Aorta (tissue), 5 donors: ENCODE results near the gene CCNI. TPM values are rescaled to one million over a fixed set of nuclear protein-coding genes. Genes with fewer than 3 reads are reported as not detected.
"Not testable (repeated sequence)": the region's sequence is repeated elsewhere in the genome, so short reads cannot be mapped to it uniquely, and the experiment has no call there.

Source experiments
- ATAC-seq: fragments of 200-7000 bp; cut with Tn5 transposase; one replicate; pipeline ENCODE4 v1.9.1; 2022; ENCODE audit warnings: moderate library complexity; ENCODE audit not compliant: low FRiP score
- DNase-seq, 2 donors: peaks; one replicate each; pipeline ENCODE4 v3.0.0-alpha.2; 2020
- H3K27ac ChIP-seq, 2 donors: one replicate each; pipeline ENCODE4 v1.5.1; 2013; ENCODE audit warnings: low read length in 2 of 2, mild to moderate bottlenecking in 2 of 2, moderate library complexity in 2 of 2, control low read depth in 1 of 2, inconsistent platforms in 1 of 2, low read depth in 1 of 2
- H3K27me3 ChIP-seq, 2 donors: one replicate each; pipeline ENCODE4 v1.6.1; 2013; ENCODE audit warnings: control low read depth in 1 of 2, low read length in 1 of 2, mild to moderate bottlenecking in 1 of 2, moderate library complexity in 1 of 2; ENCODE audit not compliant: insufficient read depth in 2 of 2, control insufficient read depth in 1 of 2
- H3K36me3 ChIP-seq, 2 donors: one replicate each; pipeline ENCODE4 v1.6.1; 2013; ENCODE audit warnings: control low read depth in 1 of 2, low read length in 1 of 2, mild to moderate bottlenecking in 1 of 2; ENCODE audit not compliant: insufficient read depth in 2 of 2, control insufficient read depth in 1 of 2
- H3K4me1 ChIP-seq, 2 donors: one replicate each; pipeline ENCODE4 v1.6.1; 2013; ENCODE audit warnings: low read length in 2 of 2, control low read depth in 1 of 2, mild to moderate bottlenecking in 1 of 2, moderate library complexity in 1 of 2; ENCODE audit not compliant: insufficient read depth in 2 of 2, control insufficient read depth in 1 of 2
- H3K4me3 ChIP-seq, 2 donors: one replicate each; pipeline ENCODE4 v1.5.1; 2013; ENCODE audit warnings: low read length in 2 of 2, control low read depth in 1 of 2, mild to moderate bottlenecking in 1 of 2
- H3K9me3 ChIP-seq: one replicate; pipeline ENCODE4 v1.6.1; 2013; ENCODE audit warnings: mild to moderate bottlenecking, low read length; ENCODE audit not compliant: control insufficient read depth
- WGBS, 2 donors: extraction: QIAGEN DNeasy Blood & Tissue Kit; methylation state at CpG; one replicate each; pipeline ENCODE4 v1.1.7; 2013; 5-methylcytosine and 5-hydroxymethylcytosine counted together
- intact Hi-C, 2 donors: fragments of 100-400 bp; cut with DNase I; formaldehyde crosslinking; loops; one replicate each; pipeline versions ENCODE4 v1.14.2 to v1.15.0; 2022
- polyA plus RNA-seq, 2 donors: library from polyadenylated mRNA; stranded (reverse); fragments of 200-250 nt; gene quantifications; one replicate each; pipeline ENCODE4 v1.2.3, GENCODE V29; 2013
- total RNA-seq, 2 donors: library from RNA; stranded (reverse); fragmentation: NEBNext Ultra II Directional; extraction: Animal tissue kit (Norgen Biotek cat#: 25700); gene quantifications; one replicate each; pipeline ENCODE4 v1.2.1, GENCODE V29; 2021
- donor health status: healthy with polysubstance abuse.
- donor health status: Bipolar disorder and iron deficiency.
- donor health status: DM: no; HTN: no; CAD: no.
- donor health status: DM: no; HTN: no; CAD: no.
- donor health status: DM: yes; HTN: yes; CAD: no.

CCNI gene
- total and polyA plus RNA-seq, 4 donors, result 297 to 633 (median 410) TPM

GRCh38 chr4:77076889-77077635, 1.3 kb upstream of the CCNI start:
- Histone ChIP-seq H3K36me3 (no peaks in the 10 kb centered on the region), H3K9me3 (no peaks in the 10 kb centered on the region), H3K4me1 (peaks cover 2 to 7% of the 10 kb centered on the region in 2 donors), H3K27me3 (no peaks in the 10 kb centered on the region), H3K4me3 (peak overlapping the region; percentile 85 to 92), H3K27ac (no peak overlapping the region)
- ATAC-seq (no peak), DNase-seq (no peak)
- intact Hi-C loops, result loop anchor here in 1 of 2 donors (5.0 kb wide), 1 partner anchor 80 kb away; the partner anchor contains the start of gene CCNG2
- 82 to 83% methylated on average over 10 of the region's 10 CpGs for WGBS, 2 donors

- intact Hi-C loops, result loop anchor here in 1 of 2 donors (5.0 kb wide), 1 partner anchor 82 kb away; the partner anchor contains the start of gene CCNG2
- H3K4me3 ChIP-seq, result peak overlapping the region; percentile 36 to 92
- no peaks in the 10 kb centered on the region for H3K27me3 ChIP-seq
- whole genome bisulfite sequencing, 2 donors, result 0 to 1% methylated on average over 69 to 89 of the region's 89 CpGs
- H3K36me3 ChIP-seq, result no peaks in the 10 kb centered on the region
- ATAC-seq (peak; percentile 75), DNase-seq (peak; percentile 90 to 93)
- H3K9me3 ChIP-seq, result no peaks in the 10 kb centered on the region
- H3K27ac ChIP-seq, result peak overlapping the region; percentile 81 to 98
- H3K4me1 ChIP-seq, result peaks cover 2 to 7% of the 10 kb centered on the region in 2 donors
These were observed 571 bp downstream of the CCNI start for GRCh38 chr4:77074981-77075855.

DNA sequence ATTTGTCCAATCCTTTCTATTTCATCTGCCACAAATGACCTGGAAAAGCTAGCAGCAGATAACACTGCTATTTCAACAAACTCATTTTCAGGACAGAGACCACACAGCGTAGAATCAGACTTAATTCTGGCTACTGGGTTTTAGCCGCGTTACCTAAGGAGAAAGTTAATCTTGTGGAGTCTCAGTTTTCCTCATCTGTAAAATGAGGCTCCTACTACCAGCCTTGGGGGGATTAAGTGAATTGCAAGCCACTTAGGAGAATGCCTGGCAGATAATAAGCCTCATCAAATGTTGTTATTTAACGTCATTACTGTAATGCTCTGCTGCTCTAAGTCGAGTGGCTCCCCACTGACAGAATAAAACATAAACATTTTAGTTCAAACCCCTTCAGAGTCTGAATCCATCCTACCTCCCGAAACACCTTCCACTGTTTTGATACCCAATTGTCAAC, 1.4 kb downstream of the CCNI start:
- H3K9me3 ChIP-seq, result no peaks in the 10 kb centered on the region
- H3K36me3 ChIP-seq, result no peaks in the 10 kb centered on the region
- H3K27ac ChIP-seq, result peak overlapping the region; percentile 18 to 57
- peak overlapping the region; percentile 36 to 92 for H3K4me3 ChIP-seq
- DNase-seq (no peak), ATAC-seq (no peak)
- peaks cover 2 to 7% of the 10 kb centered on the region in 2 donors for H3K4me1 ChIP-seq
- intact Hi-C loops, result no loop called here
- 1 to 2% methylated on average over 6 of the region's 6 CpGs for WGBS, 2 donors
- no peaks in the 10 kb centered on the region for H3K27me3 ChIP-seq

DNA sequence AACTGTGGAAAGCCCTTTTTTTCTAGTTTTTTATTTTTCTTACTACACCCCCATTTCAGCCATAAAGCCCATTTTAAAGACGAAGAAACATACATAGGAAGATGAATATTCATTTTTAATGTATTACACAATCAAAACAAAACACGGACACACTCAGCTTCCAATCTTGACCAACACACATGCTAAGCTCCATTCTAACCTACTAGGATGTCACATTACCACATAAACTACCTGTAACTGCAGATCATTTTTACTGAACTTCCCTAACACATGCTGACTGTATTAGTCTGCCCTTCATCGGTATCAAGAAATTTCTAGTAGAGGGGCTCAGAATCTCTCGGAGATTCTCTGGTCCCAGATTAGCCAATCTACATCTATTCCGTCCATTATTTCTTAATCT, 1.8 kb downstream of the CCNI start:
- Histone ChIP-seq H3K27ac (peak overlapping the region in 1 of 2 donors; percentile 57), H3K9me3 (no peaks in the 10 kb centered on the region), H3K27me3 (no peaks in the 10 kb centered on the region), H3K4me1 (peaks cover 0 to 4% of the 10 kb centered on the region in 2 donors), H3K4me3 (peak overlapping the region; percentile 36 to 92), H3K36me3 (no peaks in the 10 kb centered on the region)
- ATAC-seq (no peak), DNase-seq (no peak)
- intact Hi-C loops, result no loop called here
- WGBS, 2 donors, result 1% methylated on average over 5 of the region's 5 CpGs

DNA sequence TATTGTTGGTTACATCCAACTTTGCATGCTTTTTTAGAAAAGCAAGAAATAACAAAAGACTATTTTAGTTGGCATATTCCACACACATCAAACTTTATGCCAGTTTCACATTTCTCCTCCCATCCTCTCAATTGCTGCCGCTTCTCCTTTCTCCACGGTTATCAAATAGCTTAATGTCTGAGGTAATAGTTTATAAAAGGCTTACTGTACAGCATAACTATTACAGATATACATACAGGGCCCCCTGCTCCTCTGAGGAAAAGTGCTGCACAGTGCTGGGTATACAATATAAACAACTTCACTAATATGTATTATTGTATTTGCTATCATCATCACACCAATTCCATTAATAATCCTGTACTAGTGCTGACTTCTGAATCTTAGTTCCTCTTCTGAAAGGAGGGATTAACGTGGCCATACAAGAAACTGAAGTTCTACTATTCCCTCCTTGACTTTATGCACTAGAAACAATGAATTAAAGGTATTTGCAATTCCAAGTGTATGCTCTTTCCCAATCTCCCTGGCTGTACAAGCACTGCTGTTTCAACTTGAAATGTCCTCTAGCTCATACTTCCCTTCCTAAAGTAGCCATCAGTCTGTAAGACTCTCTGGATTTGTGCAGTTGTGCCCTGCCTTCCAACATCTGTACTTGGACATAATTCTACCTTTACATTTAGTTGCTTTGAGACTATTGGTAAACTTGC, 2.5 kb downstream of the CCNI start:
- 1 to 2% methylated on average over 3 of the region's 3 CpGs for WGBS, 2 donors
- Histone ChIP-seq H3K4me3 (peak overlapping the region; percentile 36 to 92), H3K4me1 (peaks cover 0 to 4% of the 10 kb centered on the region in 2 donors), H3K27me3 (no peaks in the 10 kb centered on the region), H3K36me3 (no peaks in the 10 kb centered on the region), H3K9me3 (no peaks in the 10 kb centered on the region), H3K27ac (no peak overlapping the region)
- ATAC-seq (no peak), DNase-seq (no peak)
- intact Hi-C loops, result no loop called here

DNA sequence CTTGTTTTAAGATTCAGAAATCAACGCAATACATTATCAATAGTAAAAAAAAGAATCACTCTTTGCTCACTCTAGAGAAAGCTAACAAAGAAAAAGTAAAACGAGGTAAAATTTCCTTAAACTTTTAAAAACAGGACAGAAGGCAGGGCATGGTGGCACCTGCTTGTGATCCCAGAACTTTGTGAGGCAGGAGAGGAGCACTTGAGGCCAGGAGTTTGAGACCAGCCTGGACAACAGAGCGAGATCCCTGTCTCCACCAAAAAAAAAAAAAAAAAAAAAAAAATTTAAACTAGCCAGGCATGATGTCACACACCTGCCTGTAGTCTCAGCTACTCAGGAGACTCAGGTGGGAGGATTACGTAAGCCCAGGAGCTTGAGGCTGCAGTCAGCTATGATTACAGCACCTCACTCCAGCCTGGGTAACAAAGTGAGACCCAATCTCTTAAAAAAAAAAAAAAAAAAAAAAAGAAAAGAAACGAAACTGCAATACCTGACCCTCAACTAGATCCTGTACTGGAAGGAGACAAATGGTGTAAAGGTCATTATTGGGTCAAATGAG, 3.5 kb downstream of the CCNI start:
- H3K4me1 ChIP-seq, result peaks cover 0 to 4% of the 10 kb centered on the region in 2 donors
- WGBS, 2 donors, result 46 to 53% methylated on average over 5 of the region's 5 CpGs
- no peaks in the 10 kb centered on the region for H3K9me3 ChIP-seq
- intact Hi-C loops, result no loop called here
- no peaks in the 10 kb centered on the region for H3K27me3 ChIP-seq
- no peaks in the 10 kb centered on the region for H3K36me3 ChIP-seq
- no peak overlapping the region for H3K4me3 ChIP-seq
- DNase-seq, result no peak
- no peak for ATAC-seq
- no peak overlapping the region for H3K27ac ChIP-seq

DNA sequence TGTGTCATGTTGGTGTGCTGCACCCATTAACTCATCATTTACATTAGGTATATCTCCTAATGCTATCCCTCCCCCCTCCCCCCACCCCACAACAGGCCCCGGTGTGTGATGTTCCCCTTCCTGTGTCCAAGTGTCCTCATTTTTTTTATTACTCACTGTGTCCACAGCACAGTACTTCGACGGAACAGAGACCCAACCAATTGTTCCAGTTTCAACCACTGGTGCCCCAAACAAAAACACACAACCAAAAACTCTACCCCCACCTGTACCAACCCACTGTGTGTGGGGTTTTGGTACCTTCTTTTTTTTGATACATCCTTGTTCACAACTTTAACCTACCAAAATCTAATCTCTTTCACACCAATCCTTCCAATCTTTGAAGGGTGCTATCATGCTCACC, 6.3 kb downstream of the CCNI start:
- H3K27me3 ChIP-seq, ATAC-seq, H3K9me3 ChIP-seq, H3K36me3 ChIP-seq, DNase-seq, H3K4me1 ChIP-seq, H3K4me3 ChIP-seq, intact Hi-C loops, H3K27ac ChIP-seq: not testable (repeated sequence)
- WGBS, 2 donors, result 87 to 92% methylated on average over 3 of the region's 3 CpGs

DNA sequence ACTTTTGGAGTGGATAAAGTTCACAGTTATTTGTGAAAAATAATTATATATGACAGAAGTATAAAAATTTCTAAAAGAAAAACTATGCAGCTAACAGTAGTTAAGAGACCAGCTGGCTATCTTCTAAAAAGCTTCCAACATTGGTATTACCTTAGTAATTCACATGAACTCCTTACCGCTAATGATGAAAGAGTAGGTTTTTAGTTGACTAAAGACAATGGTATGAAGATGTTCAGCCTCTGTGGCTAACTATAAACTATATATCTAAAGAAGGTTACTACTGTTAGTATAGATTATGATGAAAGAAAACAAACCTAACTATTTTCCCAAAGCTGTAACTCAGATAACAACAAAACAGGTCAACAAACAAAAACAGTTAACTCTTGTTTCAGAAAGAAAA, 10.4 kb downstream of the CCNI start:
- WGBS, 2 donors, result 91 to 95% methylated on average over 1 of the region's 1 CpG
- H3K36me3 ChIP-seq, result peaks cover 0 to 7% of the 10 kb centered on the region in 2 donors

More for the DNA sequence above, 10.4 kb downstream of the CCNI start:
- Histone ChIP-seq H3K9me3 (no peaks in the 10 kb centered on the region), H3K4me1 (no peaks in the 10 kb centered on the region), H3K27me3 (no peaks in the 10 kb centered on the region), H3K27ac (no peak overlapping the region), H3K4me3 (no peak overlapping the region)
- DNase-seq (no peak), ATAC-seq (no peak)
- intact Hi-C loops, result no loop called here
